ENCODE results near the gene CENPF.

DNA sequence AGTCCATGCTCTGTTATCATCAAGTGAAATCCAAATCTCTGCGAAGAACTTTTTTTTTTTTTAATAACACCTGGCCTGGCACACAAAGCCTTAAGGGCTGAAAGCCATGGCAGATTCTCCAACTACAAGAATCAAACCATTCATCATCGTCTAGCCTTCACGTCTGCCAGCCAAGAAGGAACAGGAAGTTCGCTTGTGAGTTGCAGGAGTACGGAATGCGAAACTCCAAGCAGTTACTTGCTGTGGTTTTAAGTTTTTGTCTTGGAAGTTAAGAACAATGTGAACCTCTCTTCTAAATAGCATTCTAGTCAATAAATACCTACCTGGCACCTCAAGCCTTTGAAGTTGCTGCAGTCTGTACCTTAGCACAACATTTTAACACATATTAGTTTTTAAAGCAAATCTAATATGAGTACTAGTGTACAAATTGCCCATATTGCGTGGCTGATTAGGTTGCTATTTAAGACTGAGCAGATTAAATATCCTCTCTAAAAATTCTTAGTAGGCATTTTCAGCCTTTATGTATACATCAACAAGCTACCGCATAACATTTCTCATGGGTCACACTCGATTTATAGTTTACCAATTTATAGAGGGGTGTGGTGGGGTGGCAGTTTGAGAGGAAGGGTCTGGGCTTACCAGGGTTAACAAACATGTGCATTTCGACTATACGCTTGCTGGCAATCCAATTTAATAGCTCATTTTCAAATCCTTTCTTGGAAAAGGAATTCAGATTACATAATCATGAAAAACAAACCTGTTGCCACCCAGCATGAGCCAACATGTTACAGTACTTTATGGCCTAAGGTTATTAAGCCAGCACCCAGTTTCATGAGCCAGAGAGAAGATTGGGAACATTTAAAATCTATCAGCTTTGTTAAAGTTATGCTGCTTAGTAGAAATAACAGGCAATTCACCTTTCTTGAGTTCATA, 29.3 kb upstream of the CENPF start:
- TF ChIP-seq POLR2A (IDR thresholded peaks at IDR 0.05; ENCODE audit: low read depth, low read length) = no peak
- TF ChIP-seq POLR2AphosphoS5 (IDR thresholded peaks at IDR 0.05; ENCODE audit: low read depth, low read length) = no peak

All from GM12891 (cell line).